KMS-11 (cell line): ENCODE data around the gene FAM89A.

Source experiments
- H2AFZ ChIP-seq: fragments of 200-600 bp; sonication (generic); 2 replicates; pipeline ENCODE4 v1.6.1; 2016; ENCODE audit warnings: antibody characterized with exemption, mixed run types, low read depth
- H3K27ac ChIP-seq: fragments of 200-600 bp; sonication (generic); 2 replicates; pipeline ENCODE4 v1.6.1; 2016; ENCODE audit warnings: mild to moderate bottlenecking, mixed run types
- H3K27me3 ChIP-seq: fragments of 200-600 bp; sonication (generic); 2 replicates; pipeline ENCODE4 v1.6.1; 2017; ENCODE audit warnings: mild to moderate bottlenecking, low read depth, mixed run types, moderate library complexity; ENCODE audit not compliant: insufficient read depth
- H3K36me3 ChIP-seq: fragments of 200-600 bp; sonication (generic); 2 replicates; pipeline ENCODE4 v1.6.1; 2017; ENCODE audit warnings: mild to moderate bottlenecking, mixed run types; ENCODE audit not compliant: insufficient read depth
- H3K4me1 ChIP-seq: fragments of 200-600 bp; sonication (generic); 2 replicates; pipeline ENCODE4 v1.6.1; 2016; ENCODE audit warnings: mild to moderate bottlenecking, low read depth, mixed run types; ENCODE audit not compliant: poor library complexity, severe bottlenecking
- H3K4me2 ChIP-seq: fragments of 200-600 bp; sonication (generic); 2 replicates; pipeline ENCODE4 v1.7.0; 2016; ENCODE audit warnings: mild to moderate bottlenecking, mixed run types
- H3K4me3 ChIP-seq: fragments of 200-600 bp; sonication (generic); IDR thresholded peaks from 2 replicates; pipeline ENCODE4 v1.6.1; 2017; ENCODE audit warnings: low read depth, low read length, mixed read lengths; ENCODE audit not compliant: insufficient read depth
- H3K79me2 ChIP-seq: fragments of 200-600 bp; sonication (generic); 2 replicates; pipeline ENCODE4 v1.6.1; 2016; ENCODE audit warnings: low read depth, mixed run types; ENCODE audit not compliant: insufficient read depth
- H3K9ac ChIP-seq: fragments of 200-600 bp; sonication (generic); 2 replicates; pipeline ENCODE4 v1.6.1; 2016; ENCODE audit warnings: mild to moderate bottlenecking, mixed run types
- H4K20me1 ChIP-seq: fragments of 200-600 bp; sonication (generic); 2 replicates; pipeline ENCODE4 v1.6.1; 2016; ENCODE audit warnings: mild to moderate bottlenecking, mixed run types; ENCODE audit not compliant: insufficient read depth
- TF ChIP-seq, protein P1 (sequence below): fragments of 200-600 bp; sonication (generic); conservative IDR thresholded peaks from 2 replicates; pipeline ENCODE4 v1.6.1; 2017; ENCODE audit warnings: low read depth, mild to moderate bottlenecking, antibody characterized with exemption, low read length, moderate library complexity, mixed read lengths

The FAM89A gene

DNA sequence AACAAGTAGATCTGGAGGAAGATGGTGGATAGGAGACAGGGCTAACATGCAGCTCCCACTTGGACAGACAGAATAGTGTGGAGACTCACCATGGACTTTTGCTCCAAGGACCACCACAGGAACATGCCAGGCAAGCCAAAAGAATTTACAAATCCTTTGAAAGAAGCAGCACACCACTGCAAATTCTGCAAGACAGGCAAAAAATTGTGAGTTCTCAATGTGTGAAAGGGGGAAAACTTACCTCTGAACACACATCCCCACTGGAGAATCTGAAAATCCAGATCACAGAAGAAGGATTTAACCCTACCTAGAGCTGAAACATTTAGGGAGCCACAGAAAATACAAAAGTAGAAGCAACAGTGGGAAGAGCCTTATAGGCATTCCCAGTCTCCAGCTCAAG is 38.2 kb downstream of the FAM89A start:
- no peaks in the 10 kb centered on the region; the same call in 1 of the 2 replicates for H3K79me2 ChIP-seq
- H4K20me1 ChIP-seq: no peaks in the 10 kb centered on the region
- H3K27ac ChIP-seq: no peak overlapping the region
- no peaks in the 10 kb centered on the region; the same call in 1 of the 2 replicates for H3K36me3 ChIP-seq
- TF ChIP-seq, protein P1, sequence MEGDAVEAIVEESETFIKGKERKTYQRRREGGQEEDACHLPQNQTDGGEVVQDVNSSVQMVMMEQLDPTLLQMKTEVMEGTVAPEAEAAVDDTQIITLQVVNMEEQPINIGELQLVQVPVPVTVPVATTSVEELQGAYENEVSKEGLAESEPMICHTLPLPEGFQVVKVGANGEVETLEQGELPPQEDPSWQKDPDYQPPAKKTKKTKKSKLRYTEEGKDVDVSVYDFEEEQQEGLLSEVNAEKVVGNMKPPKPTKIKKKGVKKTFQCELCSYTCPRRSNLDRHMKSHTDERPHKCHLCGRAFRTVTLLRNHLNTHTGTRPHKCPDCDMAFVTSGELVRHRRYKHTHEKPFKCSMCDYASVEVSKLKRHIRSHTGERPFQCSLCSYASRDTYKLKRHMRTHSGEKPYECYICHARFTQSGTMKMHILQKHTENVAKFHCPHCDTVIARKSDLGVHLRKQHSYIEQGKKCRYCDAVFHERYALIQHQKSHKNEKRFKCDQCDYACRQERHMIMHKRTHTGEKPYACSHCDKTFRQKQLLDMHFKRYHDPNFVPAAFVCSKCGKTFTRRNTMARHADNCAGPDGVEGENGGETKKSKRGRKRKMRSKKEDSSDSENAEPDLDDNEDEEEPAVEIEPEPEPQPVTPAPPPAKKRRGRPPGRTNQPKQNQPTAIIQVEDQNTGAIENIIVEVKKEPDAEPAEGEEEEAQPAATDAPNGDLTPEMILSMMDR: no peak
- no peak overlapping the region for H3K4me3 ChIP-seq
- no peaks in the 10 kb centered on the region for H3K27me3 ChIP-seq
- H2AFZ ChIP-seq: no peak overlapping the region
- H3K4me2 ChIP-seq: no peak overlapping the region
- no peaks in the 10 kb centered on the region for H3K4me1 ChIP-seq
- no peak overlapping the region for H3K9ac ChIP-seq

DNA sequence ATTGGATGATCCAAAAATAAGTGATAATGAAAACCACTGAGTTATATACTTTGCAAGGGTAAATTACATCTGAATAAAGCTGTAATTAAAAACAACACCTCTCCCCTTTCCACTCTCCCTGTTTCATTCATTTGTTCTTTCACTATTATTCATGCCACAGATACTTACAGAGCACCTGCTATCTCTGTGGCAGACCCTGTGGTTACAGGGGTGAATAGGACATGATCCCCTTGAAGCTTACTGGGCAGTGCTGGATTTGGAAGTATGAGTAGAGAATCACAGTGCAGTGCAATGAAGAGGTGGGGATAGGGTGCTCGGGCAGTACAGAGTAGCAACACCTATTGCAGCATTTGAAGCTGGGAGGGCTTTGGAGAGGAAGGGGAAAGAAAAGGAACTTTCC is 39.4 kb downstream of the FAM89A start:
- TF ChIP-seq, protein P1: no peak
- Histone ChIP-seq H4K20me1 (no peaks in the 10 kb centered on the region), H2AFZ (no peak overlapping the region), H3K4me3 (no peak overlapping the region), H3K79me2 (no peaks in the 10 kb centered on the region; the same call in 1 of the 2 replicates), H3K4me2 (no peak overlapping the region), H3K36me3 (no peaks in the 10 kb centered on the region; the same call in 1 of the 2 replicates), H3K27me3 (no peaks in the 10 kb centered on the region), H3K9ac (no peak overlapping the region), H3K4me1 (no peaks in the 10 kb centered on the region), H3K27ac (no peak overlapping the region)

DNA sequence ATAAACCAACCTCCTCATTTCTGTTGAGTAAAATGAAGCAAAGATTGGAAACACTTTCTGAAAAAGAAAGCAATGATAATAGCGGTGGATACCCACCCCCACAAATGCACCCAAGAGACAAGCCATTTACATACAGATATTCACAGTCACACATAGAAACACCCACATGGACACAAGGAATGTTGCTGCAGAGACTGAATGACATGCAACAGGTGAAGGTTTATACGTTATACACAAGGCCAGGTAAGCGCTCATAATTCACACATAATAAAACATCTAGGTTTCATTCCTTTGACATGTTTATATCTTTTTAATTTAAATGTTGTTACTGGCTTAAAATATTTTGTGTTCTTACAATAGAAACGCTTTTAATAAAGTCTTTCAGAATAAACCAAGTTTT is 39.9 kb downstream of the FAM89A start:
- Histone ChIP-seq H3K4me3 (no peak overlapping the region), H3K4me2 (no peak overlapping the region), H4K20me1 (no peaks in the 10 kb centered on the region), H3K27ac (no peak overlapping the region), H3K9ac (no peak overlapping the region), H3K27me3 (no peaks in the 10 kb centered on the region), H3K4me1 (no peaks in the 10 kb centered on the region), H3K36me3 (no peaks in the 10 kb centered on the region; the same call in 1 of the 2 replicates), H2AFZ (no peak overlapping the region), H3K79me2 (no peaks in the 10 kb centered on the region; the same call in 1 of the 2 replicates)
- TF ChIP-seq, protein P1: no peak

DNA sequence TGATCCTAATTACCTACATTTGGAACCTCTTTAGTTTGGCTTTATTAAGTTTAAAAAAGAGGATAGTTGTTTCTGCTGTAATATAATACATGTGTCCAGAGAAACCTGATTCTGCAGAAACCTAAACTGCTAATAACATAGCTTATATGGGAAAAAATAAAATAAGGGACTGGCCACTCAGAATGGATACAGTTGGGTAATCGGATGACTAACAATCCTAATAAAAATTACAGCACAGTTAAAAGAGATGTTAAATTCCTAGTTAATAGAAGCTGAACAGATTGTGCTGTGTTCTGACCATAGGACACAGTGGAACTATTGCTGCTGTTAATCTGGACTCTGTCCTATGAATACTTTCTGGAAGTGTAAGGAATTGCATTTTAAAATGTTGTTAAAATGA is 45.2 kb downstream of the FAM89A start:
- no peak overlapping the region for H3K4me3 ChIP-seq
- TF ChIP-seq, protein P1: no peak
- no peaks in the 10 kb centered on the region for H4K20me1 ChIP-seq
- H3K36me3 ChIP-seq: no peaks in the 10 kb centered on the region; the same call in 1 of the 2 replicates
- H3K27me3 ChIP-seq: no peaks in the 10 kb centered on the region
- no peak overlapping the region for H3K27ac ChIP-seq
- H2AFZ ChIP-seq: no peak overlapping the region
- H3K4me2 ChIP-seq: no peak overlapping the region
- no peaks in the 10 kb centered on the region for H3K4me1 ChIP-seq
- peaks cover 3% of the 10 kb centered on the region; the same call in 1 of the 2 replicates for H3K79me2 ChIP-seq
- no peak overlapping the region for H3K9ac ChIP-seq
